Liver (tissue), 9 donors: ENCODE data around the gene TPPP. TPM values are rescaled to one million over a fixed set of nuclear protein-coding genes. Genes with fewer than 3 reads are reported as not detected.

Experiments
- DNase-seq: peaks from one replicate; pipeline ENCODE4 v3.0.0-alpha.2; 2017; ENCODE audit warnings: low spot score
- H3K27ac ChIP-seq, 2 donors: one replicate each; pipeline ENCODE4 v1.7.0; 2013; ENCODE audit warnings: inconsistent platforms in 2 of 2, low read length in 2 of 2, control low read depth in 1 of 2, low read depth in 1 of 2, mild to moderate bottlenecking in 1 of 2
- H3K27me3 ChIP-seq, 4 donors: one replicate each; pipeline versions ENCODE4 v1.6.1 to v1.7.0; 2013; ENCODE audit warnings: low read length in 3 of 4, inconsistent platforms in 1 of 4, mild to moderate bottlenecking in 1 of 4, moderate library complexity in 1 of 4; ENCODE audit not compliant: control insufficient read depth in 4 of 4, insufficient read depth in 4 of 4
- H3K36me3 ChIP-seq, 4 donors: one replicate each; pipeline versions ENCODE4 v1.6.1 to v1.7.0; 2013; ENCODE audit warnings: low read length in 3 of 4, mild to moderate bottlenecking in 3 of 4, low read depth in 1 of 4, moderate library complexity in 1 of 4; ENCODE audit not compliant: control insufficient read depth in 4 of 4, insufficient read depth in 3 of 4
- H3K4me1 ChIP-seq, 4 donors: one replicate each; pipeline versions ENCODE4 v1.6.1 to v1.7.0; 2013; ENCODE audit warnings: low read length in 3 of 4, mild to moderate bottlenecking in 3 of 4, moderate library complexity in 1 of 4; ENCODE audit not compliant: control insufficient read depth in 4 of 4, insufficient read depth in 4 of 4
- H3K4me3 ChIP-seq, 3 donors: one replicate each; pipeline versions ENCODE4 v1.6.1 to v1.7.0; 2013; ENCODE audit warnings: low read length in 3 of 3, control low read depth in 1 of 3, low read depth in 1 of 3, mild to moderate bottlenecking in 1 of 3
- H3K9ac ChIP-seq, 2 donors: one replicate each; pipeline ENCODE4 v1.7.0; 2013; ENCODE audit warnings: low read length in 2 of 2, mild to moderate bottlenecking in 2 of 2, moderate library complexity in 2 of 2, control low read depth in 1 of 2, low read depth in 1 of 2
- H3K9me3 ChIP-seq, 4 donors: one replicate each; pipeline versions ENCODE4 v1.6.1 to v1.7.0; 2013; ENCODE audit warnings: low read length in 3 of 4; ENCODE audit not compliant: control insufficient read depth in 4 of 4
- EGR1 ChIP-seq, 2 donors: IDR thresholded peaks; 2 replicates each; pipeline ENCODE4 v1.6.1; 2016 to 2018; ENCODE audit warnings: antibody characterized with exemption in 2 of 2, low read depth in 2 of 2
- FOXA1 ChIP-seq: IDR thresholded peaks from 2 replicates; pipeline ENCODE4 v1.6.1; 2016; ENCODE audit warnings: antibody characterized with exemption
- FOXA2 ChIP-seq: IDR thresholded peaks from 2 replicates; pipeline ENCODE4 v1.6.1; 2016; ENCODE audit warnings: antibody characterized with exemption
- GABPA ChIP-seq, 2 donors: IDR thresholded peaks in 1 of 2; conservative IDR thresholded peaks in 1 of 2; 2 replicates each; pipeline ENCODE4 v1.6.1; 2016; ENCODE audit warnings: antibody characterized with exemption in 2 of 2, mild to moderate bottlenecking in 1 of 2, moderate library complexity in 1 of 2
- HNF4A ChIP-seq, 2 donors: conservative IDR thresholded peaks; 2 replicates each; pipeline ENCODE4 v1.6.1; 2016; ENCODE audit warnings: antibody characterized with exemption in 2 of 2, mild to moderate bottlenecking in 2 of 2
- HNF4G ChIP-seq: IDR thresholded peaks from 2 replicates; pipeline ENCODE4 v1.6.1; 2016; ENCODE audit warnings: antibody characterized with exemption
- JUND ChIP-seq, 2 donors: IDR thresholded peaks; 2 replicates each; pipeline ENCODE4 v1.6.1; 2016; ENCODE audit warnings: antibody characterized with exemption in 2 of 2
- NR2F2 ChIP-seq: IDR thresholded peaks from 2 replicates; pipeline ENCODE4 v1.6.1; 2016; ENCODE audit warnings: antibody characterized with exemption
- RAD21 ChIP-seq, 2 donors: IDR thresholded peaks; 2 replicates each; pipeline ENCODE4 v1.6.1; 2016; ENCODE audit warnings: antibody characterized with exemption in 2 of 2, mild to moderate bottlenecking in 2 of 2
- RXRA ChIP-seq, 2 donors: IDR thresholded peaks; 2 replicates each; pipeline ENCODE4 v1.6.1; 2017 to 2018; ENCODE audit warnings: antibody characterized with exemption in 2 of 2, mild to moderate bottlenecking in 1 of 2
- SP1 ChIP-seq: IDR thresholded peaks from 2 replicates; pipeline ENCODE4 v1.6.1; 2018; ENCODE audit warnings: antibody characterized with exemption, mild to moderate bottlenecking
- TAF1 ChIP-seq: conservative IDR thresholded peaks from 2 replicates; pipeline ENCODE4 v1.6.1; 2016; ENCODE audit warnings: antibody characterized with exemption, mild to moderate bottlenecking
- YY1 ChIP-seq: IDR thresholded peaks from 2 replicates; pipeline ENCODE4 v1.6.1; 2016; ENCODE audit warnings: antibody characterized with exemption, mild to moderate bottlenecking
- WGBS: extraction: QIAGEN DNeasy Blood & Tissue Kit; methylation state at CpG from one replicate; pipeline ENCODE4 v1.1.7; 2013; 5-methylcytosine and 5-hydroxymethylcytosine counted together
- polyA plus RNA-seq, 2 donors: library from polyadenylated mRNA; stranded (reverse) in 1 of 2; unstranded in 1 of 2; fragments of 200-250 nt in 1 of 2; fragments of >200 nt in 1 of 2; fragmentation: Nextera tagmentation in 1 of 2; extraction: Ambion mirVana in 1 of 2; gene quantifications; one replicate each; pipeline versions ENCODE4 v1.2.1 to v1.2.3, GENCODE V29; 2013 to 2015
- total RNA-seq, 2 donors: library from RNA; depleted of rRNA; stranded (reverse); fragments of >200 nt; gene quantifications; one replicate each; pipeline ENCODE4 v1.2.3, GENCODE V29; 2014
- TF ChIP-seq, protein P1 (sequence below): IDR thresholded peaks from 2 replicates; pipeline ENCODE4 v1.6.1; 2016; ENCODE audit warnings: antibody characterized with exemption, mild to moderate bottlenecking
- TF ChIP-seq, protein P2 (sequence below): IDR thresholded peaks from 2 replicates; pipeline ENCODE4 v1.6.1; 2016; ENCODE audit warnings: antibody characterized with exemption
- TF ChIP-seq, protein P3 (sequence below): fragments of 150-350 bp; IDR thresholded peaks from 2 replicates; pipeline ENCODE4 v1.5.1; 2017; ENCODE audit warnings: improper control_type of control experiment, low read depth, low read length; ENCODE audit not compliant: missing input control
- TF ChIP-seq, protein P4 (sequence below): IDR thresholded peaks from 2 replicates; pipeline ENCODE4 v1.6.1; 2016; ENCODE audit warnings: antibody characterized with exemption
- TF ChIP-seq, protein P5 (sequence below): IDR thresholded peaks from 2 replicates; pipeline ENCODE4 v1.6.1; 2016; ENCODE audit warnings: antibody characterized with exemption
- donor health status: healthy.
- donor health status: healthy.
- donor health status: healthy.
- donor health status: healthy.
- donor health status: healthy.

Gene TPPP
- total and polyA plus RNA-seq, 4 donors, result 0.61 to 2.1 (median 0.80) TPM

DNA sequence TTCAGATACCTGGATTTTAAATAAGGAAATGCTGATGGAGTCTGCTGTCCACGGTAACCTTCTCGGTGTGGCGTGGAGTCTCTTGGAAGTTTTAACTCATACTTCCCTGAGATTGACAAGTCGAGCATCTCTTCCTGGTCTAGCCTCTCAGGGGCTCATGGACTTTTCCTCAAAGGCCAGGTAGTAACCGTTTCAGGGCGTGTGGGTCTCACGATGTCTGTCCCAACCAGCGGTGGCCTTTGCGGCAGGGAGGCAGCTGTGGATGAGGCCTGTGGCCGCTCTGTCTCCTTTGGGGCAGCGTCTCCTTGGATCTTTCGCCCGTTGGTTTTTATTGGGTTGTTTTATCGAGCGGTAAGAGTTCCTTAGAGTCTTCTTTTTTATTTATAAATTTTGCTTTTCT, 48.2 kb downstream of the TPPP start:
- Histone ChIP-seq H3K36me3 (peaks cover 4 to 34% (median 14%) of the 10 kb centered on the region in 4 donors), H3K9ac (no peak overlapping the region), H3K4me1 (no peaks in the 10 kb centered on the region), H3K27me3 (no peaks in the 10 kb centered on the region), H3K27ac (no peak overlapping the region), H3K4me3 (no peak overlapping the region), H3K9me3 (no peaks in the 10 kb centered on the region)
- TF ChIP-seq YY1 (no peak), TAF1 (no peak), HNF4G (no peak), NR2F2 (no peak), RXRA (IDR thresholded peaks at IDR 0.05) (no peak), RAD21 (IDR thresholded peaks at IDR 0.05) (no peak), GABPA (IDR thresholded peaks at IDR 0.05 in 1 of 2, conservative IDR thresholded peaks at IDR 0.05 in 1 of 2) (no peak), JUND (IDR thresholded peaks at IDR 0.05) (no peak), EGR1 (IDR thresholded peaks at IDR 0.05; ENCODE audit: low read depth in 2 of 2) (no peak), HNF4A (conservative IDR thresholded peaks at IDR 0.05) (no peak), FOXA1 (no peak), SP1 (no peak), FOXA2 (no peak)
- TF ChIP-seq, protein P1, sequence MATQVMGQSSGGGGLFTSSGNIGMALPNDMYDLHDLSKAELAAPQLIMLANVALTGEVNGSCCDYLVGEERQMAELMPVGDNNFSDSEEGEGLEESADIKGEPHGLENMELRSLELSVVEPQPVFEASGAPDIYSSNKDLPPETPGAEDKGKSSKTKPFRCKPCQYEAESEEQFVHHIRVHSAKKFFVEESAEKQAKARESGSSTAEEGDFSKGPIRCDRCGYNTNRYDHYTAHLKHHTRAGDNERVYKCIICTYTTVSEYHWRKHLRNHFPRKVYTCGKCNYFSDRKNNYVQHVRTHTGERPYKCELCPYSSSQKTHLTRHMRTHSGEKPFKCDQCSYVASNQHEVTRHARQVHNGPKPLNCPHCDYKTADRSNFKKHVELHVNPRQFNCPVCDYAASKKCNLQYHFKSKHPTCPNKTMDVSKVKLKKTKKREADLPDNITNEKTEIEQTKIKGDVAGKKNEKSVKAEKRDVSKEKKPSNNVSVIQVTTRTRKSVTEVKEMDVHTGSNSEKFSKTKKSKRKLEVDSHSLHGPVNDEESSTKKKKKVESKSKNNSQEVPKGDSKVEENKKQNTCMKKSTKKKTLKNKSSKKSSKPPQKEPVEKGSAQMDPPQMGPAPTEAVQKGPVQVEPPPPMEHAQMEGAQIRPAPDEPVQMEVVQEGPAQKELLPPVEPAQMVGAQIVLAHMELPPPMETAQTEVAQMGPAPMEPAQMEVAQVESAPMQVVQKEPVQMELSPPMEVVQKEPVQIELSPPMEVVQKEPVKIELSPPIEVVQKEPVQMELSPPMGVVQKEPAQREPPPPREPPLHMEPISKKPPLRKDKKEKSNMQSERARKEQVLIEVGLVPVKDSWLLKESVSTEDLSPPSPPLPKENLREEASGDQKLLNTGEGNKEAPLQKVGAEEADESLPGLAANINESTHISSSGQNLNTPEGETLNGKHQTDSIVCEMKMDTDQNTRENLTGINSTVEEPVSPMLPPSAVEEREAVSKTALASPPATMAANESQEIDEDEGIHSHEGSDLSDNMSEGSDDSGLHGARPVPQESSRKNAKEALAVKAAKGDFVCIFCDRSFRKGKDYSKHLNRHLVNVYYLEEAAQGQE, result no peak
- TF ChIP-seq, protein P2, sequence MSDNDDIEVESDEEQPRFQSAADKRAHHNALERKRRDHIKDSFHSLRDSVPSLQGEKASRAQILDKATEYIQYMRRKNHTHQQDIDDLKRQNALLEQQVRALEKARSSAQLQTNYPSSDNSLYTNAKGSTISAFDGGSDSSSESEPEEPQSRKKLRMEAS, result no peak
- 97% methylated on average over 15 of the region's 15 CpGs for WGBS
- no peak for DNase-seq

DNA sequence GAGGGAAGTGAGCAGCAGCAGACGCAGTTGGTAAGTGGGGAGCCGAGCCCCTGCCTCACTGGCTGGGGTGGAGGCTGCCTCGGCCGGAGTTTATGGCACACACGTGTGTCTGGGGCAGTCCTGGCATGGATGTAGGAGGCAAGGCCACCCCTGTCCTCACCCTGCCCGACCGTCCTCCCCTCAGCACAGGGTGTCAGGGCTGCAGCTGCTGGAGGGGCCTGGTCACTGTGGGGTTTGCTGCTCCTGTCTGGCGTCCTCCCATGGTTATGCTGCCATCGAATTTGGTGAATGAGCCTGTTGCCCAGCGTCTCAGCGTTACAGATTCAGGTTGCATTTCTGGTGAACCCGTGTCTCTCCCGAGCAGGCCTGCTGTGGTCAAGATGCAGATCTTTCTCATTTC, 48.6 kb downstream of the TPPP start:
- DNase-seq, result no peak
- TF ChIP-seq FOXA1 (no peak), FOXA2 (no peak), JUND (IDR thresholded peaks at IDR 0.05) (no peak), YY1 (no peak), HNF4A (conservative IDR thresholded peaks at IDR 0.05) (no peak), NR2F2 (no peak), SP1 (no peak), TAF1 (no peak), HNF4G (no peak), RAD21 (IDR thresholded peaks at IDR 0.05) (no peak), EGR1 (IDR thresholded peaks at IDR 0.05; ENCODE audit: low read depth in 2 of 2) (no peak), GABPA (IDR thresholded peaks at IDR 0.05 in 1 of 2, conservative IDR thresholded peaks at IDR 0.05 in 1 of 2) (no peak), RXRA (IDR thresholded peaks at IDR 0.05) (no peak)
- TF ChIP-seq, protein P1, result no peak
- TF ChIP-seq, protein P3, sequence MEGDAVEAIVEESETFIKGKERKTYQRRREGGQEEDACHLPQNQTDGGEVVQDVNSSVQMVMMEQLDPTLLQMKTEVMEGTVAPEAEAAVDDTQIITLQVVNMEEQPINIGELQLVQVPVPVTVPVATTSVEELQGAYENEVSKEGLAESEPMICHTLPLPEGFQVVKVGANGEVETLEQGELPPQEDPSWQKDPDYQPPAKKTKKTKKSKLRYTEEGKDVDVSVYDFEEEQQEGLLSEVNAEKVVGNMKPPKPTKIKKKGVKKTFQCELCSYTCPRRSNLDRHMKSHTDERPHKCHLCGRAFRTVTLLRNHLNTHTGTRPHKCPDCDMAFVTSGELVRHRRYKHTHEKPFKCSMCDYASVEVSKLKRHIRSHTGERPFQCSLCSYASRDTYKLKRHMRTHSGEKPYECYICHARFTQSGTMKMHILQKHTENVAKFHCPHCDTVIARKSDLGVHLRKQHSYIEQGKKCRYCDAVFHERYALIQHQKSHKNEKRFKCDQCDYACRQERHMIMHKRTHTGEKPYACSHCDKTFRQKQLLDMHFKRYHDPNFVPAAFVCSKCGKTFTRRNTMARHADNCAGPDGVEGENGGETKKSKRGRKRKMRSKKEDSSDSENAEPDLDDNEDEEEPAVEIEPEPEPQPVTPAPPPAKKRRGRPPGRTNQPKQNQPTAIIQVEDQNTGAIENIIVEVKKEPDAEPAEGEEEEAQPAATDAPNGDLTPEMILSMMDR, result no peak
- TF ChIP-seq, protein P4, sequence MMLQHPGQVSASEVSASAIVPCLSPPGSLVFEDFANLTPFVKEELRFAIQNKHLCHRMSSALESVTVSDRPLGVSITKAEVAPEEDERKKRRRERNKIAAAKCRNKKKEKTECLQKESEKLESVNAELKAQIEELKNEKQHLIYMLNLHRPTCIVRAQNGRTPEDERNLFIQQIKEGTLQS, result no peak
- TF ChIP-seq, protein P5, sequence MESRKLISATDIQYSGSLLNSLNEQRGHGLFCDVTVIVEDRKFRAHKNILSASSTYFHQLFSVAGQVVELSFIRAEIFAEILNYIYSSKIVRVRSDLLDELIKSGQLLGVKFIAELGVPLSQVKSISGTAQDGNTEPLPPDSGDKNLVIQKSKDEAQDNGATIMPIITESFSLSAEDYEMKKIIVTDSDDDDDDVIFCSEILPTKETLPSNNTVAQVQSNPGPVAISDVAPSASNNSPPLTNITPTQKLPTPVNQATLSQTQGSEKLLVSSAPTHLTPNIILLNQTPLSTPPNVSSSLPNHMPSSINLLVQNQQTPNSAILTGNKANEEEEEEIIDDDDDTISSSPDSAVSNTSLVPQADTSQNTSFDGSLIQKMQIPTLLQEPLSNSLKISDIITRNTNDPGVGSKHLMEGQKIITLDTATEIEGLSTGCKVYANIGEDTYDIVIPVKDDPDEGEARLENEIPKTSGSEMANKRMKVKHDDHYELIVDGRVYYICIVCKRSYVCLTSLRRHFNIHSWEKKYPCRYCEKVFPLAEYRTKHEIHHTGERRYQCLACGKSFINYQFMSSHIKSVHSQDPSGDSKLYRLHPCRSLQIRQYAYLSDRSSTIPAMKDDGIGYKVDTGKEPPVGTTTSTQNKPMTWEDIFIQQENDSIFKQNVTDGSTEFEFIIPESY, result no peak
- TF ChIP-seq, protein P2, result no peak
- Histone ChIP-seq H3K27ac (no peak overlapping the region), H3K4me1 (no peaks in the 10 kb centered on the region), H3K4me3 (no peak overlapping the region), H3K9ac (no peak overlapping the region), H3K9me3 (no peaks in the 10 kb centered on the region), H3K36me3 (peaks cover 4 to 37% (median 14%) of the 10 kb centered on the region in 4 donors), H3K27me3 (no peaks in the 10 kb centered on the region)
- 91% methylated on average over 13 of the region's 13 CpGs for WGBS
